HG03469 (cell line): Measurements from ENCODE around the gene KCND2.

Source experiments
- ATAC-seq: cut with Tn5 transposase; IDR thresholded peaks from one replicate; pipeline ENCODE4 v1.9.1; 2021; ENCODE audit warnings: mild to moderate bottlenecking, moderate library complexity, moderate number of reproducible peaks; ENCODE audit not compliant: unreplicated experiment

The KCND2 gene

DNA sequence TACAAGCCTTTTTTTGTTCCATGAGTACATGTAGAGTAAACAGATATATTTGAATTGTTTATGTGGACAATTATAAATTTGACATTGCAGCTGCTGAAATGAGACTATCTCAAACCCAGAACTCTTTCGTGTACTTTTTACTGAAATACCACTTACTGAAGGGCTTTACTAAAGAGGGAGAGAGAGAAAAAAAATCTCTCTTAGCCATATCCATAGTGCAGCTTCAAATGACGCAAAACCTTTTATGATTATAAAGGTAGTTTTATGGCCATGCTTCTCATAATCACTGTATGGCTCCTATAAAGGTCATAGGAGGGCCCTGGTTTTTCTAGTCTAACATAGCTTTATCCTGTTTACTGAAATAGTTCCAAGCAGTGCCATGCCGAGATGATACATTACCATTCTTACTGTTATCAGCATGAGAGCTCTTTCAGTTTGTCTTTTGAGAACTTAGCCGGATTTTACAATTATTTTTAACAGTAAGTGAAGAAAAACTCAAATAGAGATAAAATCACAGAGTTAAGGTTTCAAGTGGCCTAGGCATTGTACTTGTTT is 35.1 kb downstream of the KCND2 start:
- ATAC-seq = no peak

GRCh38 chr7:120311028-120311788 is 38.2 kb downstream of the KCND2 start:
- no peak for ATAC-seq

DNA sequence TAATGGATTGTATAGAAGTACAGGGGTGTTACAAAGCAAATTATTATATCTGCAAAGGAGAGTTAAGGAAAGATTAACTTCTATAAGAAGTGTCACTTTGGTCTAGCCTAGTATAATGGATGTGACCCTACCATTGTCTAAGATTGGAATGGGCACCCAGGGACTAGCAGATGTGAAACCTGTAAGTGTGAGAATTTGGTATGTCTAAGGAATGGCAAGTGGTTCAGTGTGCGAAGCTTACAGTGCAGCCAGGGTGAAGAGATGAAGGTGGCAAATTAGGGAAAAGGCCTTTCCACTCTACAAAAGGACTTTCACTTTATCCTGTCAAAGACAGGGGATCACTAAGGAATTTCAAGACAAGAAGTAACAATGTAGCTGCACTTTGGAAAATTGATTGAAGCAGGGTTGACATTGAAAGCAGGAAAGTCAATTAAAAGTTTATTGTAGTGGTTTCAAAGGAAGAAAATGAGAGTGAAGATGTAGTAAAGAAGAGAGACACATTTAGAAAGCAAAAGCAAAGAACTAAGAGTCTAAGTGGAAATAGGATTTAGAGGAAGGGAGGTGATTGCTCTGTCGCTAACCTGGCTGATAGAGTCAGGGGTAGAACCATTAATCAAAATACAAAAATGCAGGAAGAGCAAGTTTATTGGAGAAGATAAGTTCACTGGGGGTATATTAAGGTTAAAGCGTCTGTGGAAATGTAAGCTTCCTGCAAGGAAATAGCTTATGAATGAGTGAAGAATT is 47.4 kb downstream of the KCND2 start:
- no peak for ATAC-seq

DNA sequence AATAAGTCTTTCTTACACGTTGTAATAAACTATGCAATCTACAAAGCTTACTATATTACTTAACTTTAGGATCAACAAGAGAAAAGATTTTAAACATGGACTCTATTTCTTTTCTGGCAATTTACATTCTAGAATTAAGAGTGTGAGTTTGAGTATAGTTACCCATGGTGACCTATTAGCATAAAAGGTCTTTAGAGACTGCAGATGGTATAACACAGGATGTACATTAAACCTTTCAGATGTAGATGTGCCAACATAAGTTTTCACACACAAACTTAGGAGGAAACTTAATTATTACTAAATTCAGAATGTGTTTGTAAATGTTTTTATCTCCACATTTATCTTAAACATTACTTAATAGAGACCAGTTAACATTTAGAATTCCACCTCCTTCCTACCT is 54.1 kb downstream of the KCND2 start:
- no peak for ATAC-seq

DNA sequence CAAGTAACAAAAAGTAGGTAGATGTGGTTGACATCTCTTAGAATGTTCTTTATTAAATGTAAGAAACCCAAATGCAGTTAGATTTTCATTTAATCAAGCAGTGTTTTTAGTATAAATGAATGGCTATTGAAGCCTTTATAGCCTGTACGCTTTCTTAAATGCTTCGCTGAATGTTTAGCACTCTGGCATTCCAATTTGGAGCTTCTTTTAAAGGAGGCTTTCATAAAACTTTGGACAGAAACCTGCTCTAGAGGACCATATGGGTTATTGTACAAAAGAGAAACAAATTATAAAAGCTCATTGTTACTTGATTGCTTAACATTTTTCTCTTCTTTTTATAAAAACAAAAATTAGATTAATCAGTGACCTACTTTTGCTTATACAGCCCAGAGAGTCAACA is 59.5 kb downstream of the KCND2 start:
- ATAC-seq = no peak

GRCh38 chr7:120334475-120334874 is 61.5 kb downstream of the KCND2 start:
- ATAC-seq = peak; percentile 86

DNA sequence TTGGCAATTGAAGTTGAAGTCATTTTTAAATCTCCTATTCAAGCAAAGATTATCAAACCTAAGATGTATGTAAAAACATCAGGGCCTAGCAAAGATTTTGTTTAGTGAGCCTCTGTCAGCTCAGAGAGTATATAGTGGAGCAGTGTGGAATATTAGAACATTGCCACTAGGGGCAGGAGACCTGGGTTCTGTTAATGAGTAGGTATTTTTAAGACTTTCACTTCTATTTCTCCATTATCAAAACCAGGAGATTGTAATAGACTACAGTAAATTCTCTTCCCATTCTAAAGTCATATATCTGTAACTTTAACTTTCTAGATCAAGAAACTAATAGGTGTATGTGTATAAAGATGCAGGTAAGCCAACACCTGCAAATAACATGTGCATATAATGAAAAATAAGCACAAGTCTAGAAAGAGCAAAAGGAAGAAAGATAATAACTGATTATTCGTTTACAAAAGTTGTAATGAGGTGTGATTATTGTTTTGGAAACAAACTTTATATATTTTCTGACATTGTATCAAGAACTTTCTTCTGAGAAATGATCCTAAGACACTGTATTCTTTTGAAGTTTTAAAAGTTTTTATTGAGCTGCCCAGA is 64.4 kb downstream of the KCND2 start:
- ATAC-seq = no peak

GRCh38 chr7:120344276-120344675 is 71.3 kb downstream of the KCND2 start:
- ATAC-seq = no peak

DNA sequence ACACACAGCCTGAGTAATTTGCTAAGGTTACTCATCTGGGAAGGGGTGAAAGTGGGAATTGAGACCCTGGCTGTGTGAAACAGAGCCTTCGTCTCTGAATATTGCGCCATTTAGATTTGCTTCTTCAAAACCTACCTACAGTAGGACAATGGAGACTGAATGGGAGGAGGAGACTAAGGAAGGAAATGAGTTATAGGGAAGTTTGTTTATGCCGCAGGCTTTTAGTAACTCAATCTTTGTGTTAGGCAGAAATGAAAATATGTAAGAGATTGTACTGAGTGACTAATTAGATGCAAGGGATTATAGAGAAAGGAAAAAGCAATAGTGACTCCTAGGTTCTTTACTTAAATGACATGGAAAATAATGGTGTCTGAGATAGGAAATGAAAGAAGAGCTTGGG is 80.2 kb downstream of the KCND2 start:
- ATAC-seq = no peak

DNA sequence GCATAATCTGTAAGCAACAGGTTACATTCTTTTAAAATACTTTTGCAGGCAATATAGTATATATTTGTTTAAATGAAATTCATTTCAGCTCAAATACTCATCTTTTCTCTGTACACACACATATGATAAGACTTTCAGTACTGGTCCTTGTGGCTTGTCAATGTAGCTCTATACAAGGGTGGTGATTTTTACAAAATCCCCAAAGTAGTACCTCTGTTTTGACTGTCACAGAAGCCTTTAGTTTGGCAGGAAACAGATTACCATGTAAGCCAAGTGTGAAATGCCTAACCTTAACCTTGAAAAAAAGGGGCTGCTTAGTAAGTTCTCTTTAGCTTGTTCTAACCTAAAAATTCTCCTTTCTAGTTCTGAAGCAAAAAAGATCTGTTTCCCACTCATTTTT is 87.9 kb downstream of the KCND2 start:
- ATAC-seq = peak; percentile 96

DNA sequence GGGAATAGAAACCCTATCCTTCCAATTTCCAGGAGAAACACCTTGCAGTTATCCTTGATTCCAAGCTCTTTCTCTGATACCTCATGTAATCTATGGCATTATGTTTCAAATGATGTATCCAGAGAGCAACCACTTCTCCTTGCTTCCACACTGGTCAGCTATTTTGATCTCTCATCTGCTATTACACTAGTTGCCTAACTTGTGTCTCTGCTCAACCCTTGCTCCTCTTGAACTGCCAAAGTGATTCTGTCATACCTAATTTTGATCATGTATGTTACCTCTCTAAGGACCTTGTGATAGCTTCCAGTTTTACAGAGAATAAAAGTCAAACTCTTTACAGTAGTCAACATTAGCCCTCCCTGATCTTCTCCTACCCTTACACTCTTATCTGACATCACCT is 90.4 kb downstream of the KCND2 start:
- no peak for ATAC-seq

GRCh38 chr7:120370954-120371353 is 98.0 kb downstream of the KCND2 start:
- ATAC-seq = peak; percentile 78

- ATAC-seq = no peak
Measured at GRCh38 chr7:120373174-120373573, 100.2 kb downstream of the KCND2 start.

DNA sequence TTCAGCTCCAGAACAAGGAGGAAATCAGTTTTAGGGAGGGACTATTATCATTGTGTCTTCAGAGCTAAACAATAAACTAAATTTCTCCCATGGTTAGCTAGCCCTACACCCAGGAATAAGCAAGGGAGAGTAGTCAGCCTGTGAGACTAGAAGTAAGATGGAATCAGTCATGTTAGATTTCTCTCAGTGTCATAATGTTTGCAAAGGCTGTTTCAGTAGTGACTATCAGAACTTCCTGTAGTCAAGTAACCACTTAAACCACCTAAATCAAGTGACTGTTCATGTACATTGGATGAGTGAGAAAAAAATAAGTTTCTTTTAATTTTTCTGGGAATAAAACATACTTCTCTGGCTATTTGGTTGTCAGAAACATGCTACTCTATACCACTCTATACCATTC is 121.6 kb downstream of the KCND2 start:
- peak; percentile 35 for ATAC-seq

- ATAC-seq = peak; percentile 89
Measured at GRCh38 chr7:120395526-120396019, 122.6 kb downstream of the KCND2 start.

- ATAC-seq = no peak
Measured at GRCh38 chr7:120398284-120399000, 125.5 kb downstream of the KCND2 start.

DNA sequence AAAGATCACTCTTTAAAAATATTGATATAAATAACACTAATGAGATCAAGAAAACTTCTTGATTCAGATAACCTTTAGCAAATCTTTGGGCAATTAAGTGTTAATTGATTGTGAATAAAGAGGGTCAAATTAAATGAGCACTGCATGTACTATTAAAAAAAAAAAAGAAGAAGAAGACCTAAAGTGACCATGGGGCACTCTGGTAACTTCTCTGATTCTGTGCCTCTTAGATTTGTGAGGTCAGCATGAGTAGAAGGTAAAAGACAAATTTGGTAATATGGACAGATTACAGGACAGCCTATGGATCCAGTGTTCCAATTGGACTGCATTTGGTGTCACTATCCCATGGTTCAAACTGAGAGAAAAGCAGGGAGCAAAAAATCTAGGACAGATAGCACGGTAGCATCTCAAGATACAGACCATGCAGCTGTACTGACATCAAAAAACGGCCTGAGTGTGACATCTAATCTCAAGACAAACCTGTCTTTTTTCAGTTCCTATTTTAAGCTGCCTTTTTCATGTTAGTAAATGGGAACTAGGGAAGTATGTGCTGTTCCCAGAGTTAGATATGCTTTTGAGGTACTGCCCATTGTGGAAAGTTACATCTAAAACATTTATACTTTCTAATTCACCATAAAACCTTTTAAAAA is 128.0 kb downstream of the KCND2 start:
- no peak for ATAC-seq

DNA sequence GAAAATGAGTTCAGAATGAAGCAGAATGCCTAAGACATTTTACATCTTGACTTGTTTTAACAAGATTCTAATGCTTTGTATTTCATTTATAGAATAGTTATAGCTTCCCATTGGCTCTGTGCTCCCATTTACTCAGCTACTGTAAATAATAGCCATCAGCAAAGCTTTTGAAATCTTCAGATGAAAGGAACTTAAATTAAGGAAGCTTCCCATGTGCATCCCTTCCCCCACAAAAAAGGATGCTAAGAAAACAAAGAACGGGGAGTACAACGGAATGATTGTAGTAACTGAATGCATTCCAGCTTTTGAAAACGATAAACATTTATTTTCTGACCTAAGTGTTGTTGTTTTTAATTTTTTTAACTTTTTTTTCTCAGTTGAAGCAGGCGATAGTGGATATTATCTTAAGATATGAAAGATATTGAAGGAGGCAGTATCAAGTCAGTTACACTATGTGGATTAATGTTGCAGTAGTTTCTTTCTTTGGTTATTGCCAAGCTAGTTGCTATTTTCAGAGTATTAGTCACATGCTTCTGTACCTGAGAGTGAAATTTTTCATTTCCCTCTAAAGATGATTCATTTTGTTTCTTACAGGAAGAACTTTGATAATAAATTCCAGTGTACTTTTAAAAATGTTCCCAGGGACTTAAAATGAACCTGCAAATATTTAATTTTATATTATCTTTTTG is 129.2 kb downstream of the KCND2 start:
- ATAC-seq = peak; percentile 57

- no peak for ATAC-seq
Measured at GRCh38 chr7:120402801-120403200, 129.8 kb downstream of the KCND2 start.

- peak; percentile 43 for ATAC-seq
Measured at GRCh38 chr7:120404042-120404441, 131.1 kb downstream of the KCND2 start.
